HepG2 (cell line): ENCODE measurements around the gene TTC39B. TPM values are rescaled to one million over a fixed set of nuclear protein-coding genes. Genes with fewer than 3 reads are reported as not detected.

Experiments used
- ATAC-seq: fragments of 200-7000 bp; cut with Tn5 transposase; 3 replicates; pipeline ENCODE4 v1.9.1; 2020; ENCODE audit warnings: mild to moderate bottlenecking, moderate library complexity
- BruUV-seq: library from RNA; stranded (reverse); fragments of 400-500 nt; replicated peaks from 2 replicates; lab custom pipeline; 2021; lab: Mats Ljungman, UMichigan
- CTCF ChIA-PET: fragments of 300-600 bp; formaldehyde crosslinking; extraction: SDS; loops from one replicate; lab custom pipeline; 2021; ENCODE audit warnings: low total read pairs, inconsistent platforms, low intra/inter-chr PET ratio; lab: Yijun Ruan, JAX
- POLR2A ChIA-PET: fragments of 350-600 bp; sonication (Branson Sonifier 250); formaldehyde crosslinking; loops from one replicate; lab custom pipeline; 2020; ENCODE audit warnings: antibody characterized with exemption, inconsistent platforms; lab: Yijun Ruan, JAX
- DNase-seq: peaks from one replicate; pipeline ENCODE4 v3.0.0-alpha.2; 2015; ENCODE audit warnings: low spot score
- FAIRE-seq: peaks from 3 replicates; lab custom pipeline; 2011; peaks lifted over from hg19 to GRCh38; lab: Jason Lieb, UNC
- H2AFZ ChIP-seq: one replicate; pipeline ENCODE4 v1.6.1; 2011; ENCODE audit warnings: low read length, inconsistent platforms
- H3K27ac ChIP-seq: fragments of 300-600 bp; 3 replicates; pipeline ENCODE4 v1.8.0; 2011; ENCODE audit warnings: mixed run types, mild to moderate bottlenecking, mixed read lengths, low read length, inconsistent platforms; ENCODE audit not compliant: insufficient read depth; ENCODE audit errors: extremely low read length
- H3K27me3 ChIP-seq, 2 experiments: fragments of 200-600 bp in 1 of 2; 2 replicates in 1 of 2; 3 replicates in 1 of 2; pipeline versions ENCODE4 v1.6.0 to v1.8.0; 2011; ENCODE audit warnings: low read length in 2 of 2, mild to moderate bottlenecking in 2 of 2, moderate library complexity in 2 of 2, inconsistent platforms in 1 of 2; ENCODE audit not compliant: insufficient read depth in 2 of 2, control insufficient read depth in 1 of 2
- H3K36me3 ChIP-seq, 2 experiments: fragments of 200-600 bp in 1 of 2; replicated peaks in 1 of 2; 2 replicates in 1 of 2; 3 replicates in 1 of 2; pipeline versions ENCODE4 v1.5.1 to v1.8.0; 2011; ENCODE audit warnings: low read length in 2 of 2, inconsistent platforms in 1 of 2; ENCODE audit not compliant: insufficient read depth in 2 of 2, control insufficient read depth in 1 of 2
- H3K4me1 ChIP-seq: 2 replicates; pipeline ENCODE4 v1.5.1; 2012; ENCODE audit warnings: low read length, inconsistent platforms; ENCODE audit not compliant: insufficient read depth
- H3K4me2 ChIP-seq: 2 replicates; pipeline ENCODE4 v1.6.0; 2011; ENCODE audit warnings: low read depth, low read length, inconsistent platforms
- H3K4me3 ChIP-seq, 3 experiments: fragments of 200-600 bp in 1 of 3; sonication (generic), shearing (Covaris generic) in 1 of 3; replicated peaks in 1 of 3; 2 replicates each; pipeline ENCODE4 v1.5.1; 2011 to 2016; ENCODE audit warnings: low read length in 3 of 3, inconsistent platforms in 2 of 3, low read depth in 2 of 3, mild to moderate bottlenecking in 2 of 3, control low read depth in 1 of 3, mixed read lengths in 1 of 3; ENCODE audit not compliant: insufficient read depth in 1 of 3
- H3K79me2 ChIP-seq: one replicate; pipeline ENCODE4 v1.6.1; 2011; ENCODE audit warnings: low read length, inconsistent platforms; ENCODE audit not compliant: insufficient read depth
- H3K9ac ChIP-seq: 2 replicates; pipeline ENCODE4 v1.6.0; 2011; ENCODE audit warnings: mild to moderate bottlenecking, low read depth, low read length, inconsistent platforms; ENCODE audit not compliant: insufficient read depth
- H3K9me3 ChIP-seq: 2 replicates; pipeline ENCODE4 v1.5.1; 2012; ENCODE audit warnings: mild to moderate bottlenecking, low read length
- H4K20me1 ChIP-seq: 2 replicates; pipeline ENCODE4 v1.6.0; 2011; ENCODE audit warnings: inconsistent platforms, mild to moderate bottlenecking, low read length, moderate library complexity; ENCODE audit not compliant: insufficient read depth
- CREM ChIP-seq, 2 experiments: sonication (generic) in 1 of 2; formaldehyde crosslinking in 1 of 2; IDR thresholded peaks; 2 replicates each; pipeline versions ENCODE4 v1.4.0 to v1.6.1; 2016 to 2020; ENCODE audit warnings: antibody characterized with exemption in 1 of 2, mild to moderate bottlenecking in 1 of 2, missing genetic modification reagents in 1 of 2
- TRIM22 ChIP-seq: fragments of 450-650 bp; IDR thresholded peaks from 2 replicates; pipeline ENCODE4 v1.6.1; 2017
- ZBTB33 ChIP-seq: sonication (generic); formaldehyde crosslinking; IDR thresholded peaks from 2 replicates; pipeline ENCODE4 v1.4.0; 2020; ENCODE audit warnings: missing genetic modification reagents
- ZBTB39 ChIP-seq: sonication (generic); formaldehyde crosslinking; IDR thresholded peaks from 2 replicates; pipeline ENCODE4 v1.5.0; 2020; ENCODE audit warnings: missing genetic modification reagents
- ZNF703 ChIP-seq: sonication (generic); formaldehyde crosslinking; IDR thresholded peaks from 2 replicates; pipeline ENCODE4 v1.5.1; 2020; ENCODE audit warnings: missing genetic modification reagents, mild to moderate bottlenecking, moderate library complexity, borderline replicate concordance
- in situ Hi-C: cut with HindIII; loops from 2 replicates; pipeline ENCODE4 v1.10.0; 2017; ENCODE audit warnings: low pct_unique_long_range_greater_than_20kb; ENCODE audit not compliant: extremely low pct_ligation_motif_present
- intact Hi-C: fragments of 100-400 bp; cut with micrococcal nuclease; formaldehyde crosslinking; loops from one replicate; pipeline ENCODE4 v1.10.0; 2022; ENCODE audit not compliant: unreplicated experiment
- polyA plus RNA-seq, 8 experiments: library from polyadenylated mRNA; depleted of rRNA in 3 of 8; stranded (reverse) in 7 of 8; unstranded in 1 of 8; fragments of >200 nt; fragmentation: Illumina TruSeq in 4 of 8; extraction: Trizol in 4 of 8; gene quantifications; 2 replicates each; pipeline versions ENCODE4 v1.2.1 to v1.2.3, GENCODE V29; 2011 to 2016; ENCODE audit warnings: low read depth in 4 of 8, missing spikeins in 1 of 8, mixed read lengths in 1 of 8; ENCODE audit not compliant: insufficient read depth in 1 of 8
- total RNA-seq, 5 experiments: library from RNA; depleted of rRNA; stranded (reverse); fragments of >200 nt; fragmentation: Illumina TruSeq; extraction: Trizol; gene quantifications; 2 replicates each; pipeline ENCODE4 v1.2.3, GENCODE V29; 2016; ENCODE audit warnings: low read depth in 1 of 5

TTC39B gene
- total and polyA plus RNA-seq, 2 of the 13 experiments (the other 11 are each of a cell fraction or from before 2014, with no cell fraction given) = 14.3 to 19.4 TPM

- no peak for TF ChIP-seq CREM (IDR thresholded peaks at IDR 0.05)
- no peak for TF ChIP-seq CREM (CRISPR knock-in tag; IDR thresholded peaks at IDR 0.05)
- TF ChIP-seq TRIM22 = no peak
- no peak for TF ChIP-seq ZNF703 (CRISPR knock-in tag)
Measured at GRCh38 chr9:15150939-15151338, 156.1 kb downstream of the TTC39B start (continued).

- TF ChIP-seq ZBTB39 (CRISPR knock-in tag) = no peak
- no peak for TF ChIP-seq ZBTB33
- TF ChIP-seq, all 625 proteins: peak for 0
- CTCF ChIA-PET = no interaction called here
- no peaks in the 10 kb centered on the region for H3K36me3 ChIP-seq
- no peaks in the 10 kb centered on the region for H3K4me1 ChIP-seq
- H2AFZ ChIP-seq = no peak overlapping the region
- POLR2A ChIA-PET = no interaction called here
- H3K4me2 ChIP-seq = no peak overlapping the region
- no peaks in the 10 kb centered on the region for H4K20me1 ChIP-seq
- H3K79me2 ChIP-seq = no peaks in the 10 kb centered on the region
- H3K4me3 ChIP-seq = no peak overlapping the region
- DNase-seq (no peak), ATAC-seq (no peak), FAIRE-seq (no peak)
- intact Hi-C loops = loop anchor here (10.0 kb wide), 1 partner anchor 535 kb away; no protein-coding TSS in a partner anchor
- no peak overlapping the region for H3K9ac ChIP-seq
- no peak overlapping the region for H3K27ac ChIP-seq
- H3K9me3 ChIP-seq = no peaks in the 10 kb centered on the region
- no TSS peak for BruUV-seq
- in situ Hi-C loops = no loop called here
- peaks cover 2 to 21% of the 10 kb centered on the region in 2 experiments; a peak in 3 of 5 replicates for H3K27me3 ChIP-seq
Measured at GRCh38 chr9:15149450-15149849, 157.6 kb downstream of the TTC39B start.
